SW480 (cell line): Measurements from ENCODE around the gene TTLL11.

Experiments used
- DNase-seq: peaks from one replicate; pipeline ENCODE4 v3.0.0-alpha.2; 2016; ENCODE audit warnings: low spot score

The TTLL11 gene

DNA sequence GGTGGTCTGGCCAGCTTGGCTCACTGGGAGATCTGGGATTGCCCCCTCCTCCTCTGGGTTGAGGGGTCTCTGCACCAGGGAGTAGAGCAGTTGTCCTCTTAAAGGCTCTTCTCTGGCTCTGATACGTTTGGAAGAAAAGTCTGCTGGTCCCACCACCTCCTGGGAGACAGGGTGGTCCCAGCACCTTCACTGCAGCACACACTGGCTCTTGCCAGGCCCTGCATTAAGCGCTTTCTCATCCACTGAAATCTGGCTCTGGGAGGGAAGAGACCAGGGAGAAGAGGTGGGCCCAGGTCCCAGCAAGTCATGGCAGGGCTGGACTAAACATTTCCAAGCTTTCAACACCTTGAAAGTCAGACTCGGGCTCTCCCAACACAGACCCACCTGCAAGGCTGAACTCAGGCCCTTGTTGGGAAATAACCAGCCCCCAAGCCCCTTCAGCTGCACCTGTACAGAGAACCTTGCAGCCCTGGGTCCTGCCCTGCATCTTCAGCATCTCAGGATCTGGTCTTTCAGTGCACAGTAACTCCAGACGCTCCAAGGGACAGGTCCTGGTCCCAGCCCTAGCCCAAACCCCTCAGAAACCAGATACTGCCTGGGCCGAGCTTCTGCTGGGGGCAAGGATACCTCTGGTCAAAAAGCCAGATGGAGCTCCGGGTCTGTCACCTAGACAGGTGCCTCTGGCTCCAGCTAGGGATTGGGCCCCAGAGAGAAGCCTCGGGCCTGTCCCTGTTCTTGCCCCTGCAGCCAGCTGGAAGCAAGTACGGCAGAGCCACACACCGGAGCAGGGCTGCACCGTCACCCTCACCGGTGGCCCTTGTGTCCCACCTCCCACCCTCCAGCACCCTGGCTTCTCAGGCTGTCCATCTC lies 307.2 kb downstream of the TTLL11 start:
- DNase-seq, result no peak

GRCh38 chr9:121784731-121785411 lies 308.2 kb downstream of the TTLL11 start:
- DNase-seq, result no peak

DNA sequence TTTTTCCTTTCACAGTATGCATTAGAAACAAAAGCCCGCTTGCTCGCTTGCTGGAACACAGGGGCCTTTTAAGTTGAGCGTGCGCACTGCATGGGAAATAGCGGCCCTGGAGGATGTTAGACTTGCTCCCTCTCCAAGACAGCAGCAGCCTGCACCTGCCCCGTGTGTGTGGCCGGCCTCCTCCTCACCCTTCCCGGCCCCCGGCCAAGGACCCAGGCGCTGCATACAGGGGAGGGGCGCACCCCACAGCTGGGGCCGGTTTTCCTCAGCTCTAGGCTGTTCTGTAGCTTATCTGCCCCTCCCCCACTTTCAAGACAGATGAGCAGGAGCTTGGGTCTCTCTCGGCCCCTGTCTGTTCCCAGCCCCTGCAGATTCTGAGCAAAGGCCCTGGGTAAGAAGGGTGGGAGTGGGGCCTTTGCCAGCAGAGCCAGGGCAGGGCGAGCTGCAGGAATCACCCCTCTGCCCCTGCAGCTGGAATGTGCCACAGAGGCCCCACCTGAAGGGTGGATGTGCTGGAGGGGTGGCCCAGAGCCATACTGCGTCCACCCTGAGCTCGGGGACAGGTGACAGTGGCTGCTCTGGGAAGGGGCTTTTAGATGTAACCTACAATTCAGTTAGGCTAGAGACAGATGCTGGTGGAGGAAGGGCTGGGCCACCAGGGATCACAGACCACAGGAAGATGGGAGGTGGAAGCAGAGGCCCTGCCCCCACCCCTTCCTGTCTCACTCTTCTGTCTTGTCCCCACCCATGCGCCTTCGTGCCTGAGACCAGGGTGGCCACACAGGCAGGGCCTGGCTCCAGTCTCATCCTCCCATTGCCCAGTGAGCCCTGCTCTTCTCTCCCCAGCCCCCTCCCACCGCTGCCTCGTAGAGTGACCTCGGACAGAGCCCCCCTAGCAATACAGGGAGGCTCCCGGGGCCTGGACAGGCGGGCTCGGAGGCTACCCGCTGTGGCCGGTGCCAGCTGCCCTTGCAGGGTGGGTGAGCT lies 309.3 kb downstream of the TTLL11 start:
- no peak for DNase-seq

DNA sequence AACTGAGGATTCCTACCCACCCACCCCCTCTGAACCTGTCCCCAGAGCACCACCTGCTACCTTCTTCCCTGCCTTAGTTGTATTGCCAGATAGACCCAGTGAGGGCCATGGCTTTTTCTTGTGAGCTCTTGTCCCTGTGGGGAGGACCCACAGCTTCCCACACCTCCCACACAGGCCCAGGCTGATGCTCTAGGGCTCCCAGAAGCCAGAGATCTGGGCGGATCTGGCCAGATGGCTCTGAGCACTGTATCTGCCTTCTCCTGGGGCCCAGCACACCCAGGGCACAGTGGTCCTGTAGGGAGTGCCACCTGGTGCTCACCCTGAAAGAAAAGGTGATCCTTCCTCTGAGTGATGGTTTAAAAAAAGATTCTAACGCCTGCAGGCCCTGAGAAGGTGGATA lies 310.0 kb downstream of the TTLL11 start:
- DNase-seq, result no peak

GRCh38 chr9:121782514-121783110 lies 310.5 kb downstream of the TTLL11 start:
- DNase-seq, result no peak

DNA sequence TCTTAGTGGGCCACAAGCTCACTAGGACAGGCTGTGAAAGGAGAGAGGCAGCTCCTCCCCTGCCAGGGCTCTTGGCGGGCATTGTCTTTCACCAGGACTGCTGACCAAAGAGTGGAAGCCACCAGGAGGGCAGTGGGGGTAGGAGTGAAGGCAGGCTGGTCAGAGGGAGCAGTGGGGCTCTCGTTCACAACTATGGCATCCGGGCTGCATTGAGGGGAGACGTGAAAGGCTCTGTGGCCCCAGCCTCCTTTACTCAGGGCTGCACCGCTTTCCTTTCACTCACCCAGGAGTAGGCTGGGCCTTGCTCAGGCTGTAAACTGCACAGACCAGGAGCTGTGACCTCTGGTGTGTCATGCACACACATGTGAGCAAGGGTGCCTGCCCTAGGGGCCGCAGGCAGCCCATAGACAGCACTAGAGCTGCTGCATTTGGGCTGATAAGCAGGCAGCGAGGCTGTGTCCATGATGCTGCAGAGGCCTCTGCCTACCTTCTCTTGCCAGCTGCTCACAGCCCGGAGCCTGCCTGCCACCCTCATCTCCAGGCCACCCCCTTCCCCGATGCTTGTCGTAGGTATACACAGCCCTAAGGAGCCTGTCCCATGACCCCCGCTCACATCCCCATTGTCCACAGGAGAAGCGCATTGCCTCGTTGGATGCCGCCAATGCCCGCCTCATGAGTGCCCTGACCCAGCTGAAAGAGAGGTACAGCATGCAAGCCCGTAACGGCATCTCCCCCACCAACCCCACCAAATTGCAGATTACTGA lies 311.2 kb downstream of the TTLL11 start:
- DNase-seq, result no peak

DNA sequence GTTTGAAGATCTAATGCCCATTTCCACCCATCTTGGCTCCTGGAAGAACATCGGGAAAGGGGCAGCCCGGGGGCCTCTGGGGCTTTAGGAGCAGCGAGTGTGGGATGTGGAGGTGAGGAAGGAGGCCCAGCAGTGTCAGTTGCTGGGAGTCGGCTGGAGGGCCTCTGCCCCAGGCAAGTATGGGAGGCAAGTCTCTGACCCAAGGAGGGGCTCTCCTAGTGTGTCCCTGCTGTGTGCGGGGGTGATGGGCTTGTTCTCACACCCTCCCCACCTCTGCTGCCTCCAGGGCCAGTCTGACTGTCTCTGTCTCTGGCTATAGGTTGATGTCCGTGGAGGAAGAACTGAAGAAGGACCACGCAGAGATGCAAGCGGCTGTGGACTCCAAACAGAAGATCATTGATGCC lies 312.0 kb downstream of the TTLL11 start:
- DNase-seq, result no peak

- DNase-seq, result no peak
Measured at GRCh38 chr9:121780177-121781040, 312.7 kb downstream of the TTLL11 start.

- no peak for DNase-seq
Measured at GRCh38 chr9:121779381-121780117, 313.6 kb downstream of the TTLL11 start.

DNA sequence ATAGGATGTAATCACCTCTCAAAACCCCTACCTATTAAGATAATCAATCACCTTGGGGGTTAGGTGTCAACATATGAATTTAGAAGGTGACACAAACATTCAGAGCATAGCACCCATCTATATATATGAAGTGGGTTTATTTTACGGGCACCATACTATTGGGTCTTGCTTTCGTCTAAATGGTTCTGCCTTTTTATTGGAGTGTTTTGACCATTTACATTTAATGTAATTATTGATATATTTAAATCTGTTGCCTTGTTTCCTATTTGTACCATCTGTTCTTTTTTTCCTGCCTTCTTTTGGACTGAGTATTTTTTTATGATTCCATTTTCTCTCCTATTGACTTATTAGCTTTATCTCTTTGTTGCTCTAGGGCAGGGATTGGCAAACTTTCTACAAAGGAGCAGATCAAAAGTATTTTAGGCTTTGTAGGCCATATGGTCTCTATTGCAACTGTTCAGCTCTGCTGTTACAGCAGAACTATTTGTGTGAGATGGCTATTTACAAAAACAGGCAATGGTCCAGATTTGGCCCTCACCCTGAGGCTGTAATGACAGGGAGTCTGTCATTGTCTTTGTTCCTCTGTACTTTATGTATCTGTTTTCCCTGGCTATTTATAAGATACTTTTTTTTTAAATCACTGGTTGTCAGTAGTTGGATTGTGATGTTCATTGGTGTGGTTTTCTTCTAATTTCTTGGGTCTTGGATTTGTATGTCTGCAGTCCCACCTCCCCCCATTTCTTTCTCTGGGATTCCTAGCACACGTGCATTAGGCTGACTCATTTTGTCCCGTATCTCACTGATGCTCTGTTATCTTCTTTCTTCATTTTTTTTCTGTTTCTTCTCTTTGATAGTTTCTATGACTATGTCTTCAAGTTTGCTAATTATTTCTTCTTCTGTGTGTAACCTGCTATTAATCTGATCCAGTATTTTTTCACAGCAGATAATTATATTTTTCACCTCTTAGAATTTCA lies 314.6 kb downstream of the TTLL11 start:
- no peak for DNase-seq

- no peak for DNase-seq
Measured at GRCh38 chr9:121776739-121777637, 316.1 kb downstream of the TTLL11 start.

- no peak for DNase-seq
Measured at GRCh38 chr9:121776001-121776738, 316.9 kb downstream of the TTLL11 start.

GRCh38 chr9:121774715-121775613 lies 318.1 kb downstream of the TTLL11 start:
- no peak for DNase-seq

DNA sequence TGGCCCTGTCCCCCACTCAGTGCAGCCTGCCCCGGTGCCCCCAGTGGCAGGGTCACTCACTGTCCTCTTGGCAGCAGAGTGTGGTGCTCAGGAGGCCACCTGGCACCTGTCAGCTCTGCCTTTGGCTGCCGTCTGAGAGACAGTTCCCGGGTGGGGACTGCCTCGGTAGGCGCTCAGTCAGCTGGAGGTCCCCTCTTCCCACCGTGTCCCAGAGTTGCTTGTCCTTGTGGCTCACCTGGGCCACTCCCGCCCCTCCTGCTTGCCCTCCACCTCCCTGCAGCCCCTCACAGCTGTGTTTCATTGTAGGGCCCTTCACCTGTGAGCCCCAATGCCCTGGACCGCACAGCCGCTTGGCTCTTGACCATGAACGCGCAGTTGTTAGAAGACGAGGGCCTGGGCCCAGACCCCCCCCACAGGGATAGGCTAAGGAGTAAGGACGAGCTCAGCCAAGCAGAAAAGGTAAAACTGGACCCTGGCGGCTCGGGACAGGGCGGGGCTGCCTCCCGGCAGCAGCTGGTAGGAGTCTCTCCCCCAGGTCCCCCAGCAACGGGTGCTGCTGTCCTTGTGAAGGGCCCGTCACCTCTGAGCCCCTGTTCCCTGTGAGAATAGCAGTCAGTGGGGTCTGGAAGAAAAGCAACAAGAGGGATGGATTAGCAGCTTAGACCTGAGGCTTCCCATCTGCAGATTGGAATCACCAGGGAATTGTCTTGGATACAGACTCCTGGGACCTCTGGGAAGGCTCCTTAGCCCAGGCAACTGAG lies 319.0 kb downstream of the TTLL11 start:
- no peak for DNase-seq
